Measurements from ENCODE around the gene ATP6V1C2. TPM values are rescaled to one million over a fixed set of nuclear protein-coding genes. Genes with fewer than 3 reads are reported as not detected.

The ATP6V1C2 gene
- total RNA-seq, 1 donor from 2014 or later: 0.14 TPM

DNA sequence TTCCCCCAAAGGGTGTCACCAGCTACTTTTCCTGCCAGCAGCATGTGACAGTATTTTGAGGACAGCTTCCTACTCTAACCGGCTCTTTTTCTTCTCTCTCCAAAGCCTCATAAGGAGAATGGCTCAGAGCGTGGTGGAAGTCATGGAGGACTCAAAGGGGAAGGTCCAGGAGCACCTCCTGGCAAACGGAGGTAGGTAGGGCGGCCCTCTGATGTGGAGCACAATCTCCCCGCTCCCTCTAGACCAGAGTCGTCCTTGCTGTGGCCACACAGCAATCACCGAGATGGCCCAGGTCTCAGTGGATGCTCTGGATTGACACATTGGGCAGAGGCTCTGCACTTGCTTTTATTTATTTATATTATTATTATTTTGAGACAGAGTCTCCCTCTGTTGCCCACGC, 32.4 kb downstream of the ATP6V1C2 start:
- no peak overlapping the region for H3K4me3 Mint-ChIP-seq (ENCODE audit: unreplicated experiment)
- Histone ChIP-seq H2AFZ (ENCODE audit: low read depth, low read length) (no peak overlapping the region), H3K9me3 (ENCODE audit: insufficient read depth, low read depth, low read length) (no peaks in the 10 kb centered on the region), H3K27ac (ENCODE audit: low read depth, low read length) (no peak overlapping the region), H3K9ac (ENCODE audit: low read length) (no peak overlapping the region), H3K27me3 (ENCODE audit: insufficient read depth, low read length) (no peaks in the 10 kb centered on the region), H3K79me2 (ENCODE audit: insufficient read depth, low read length) (no peaks in the 10 kb centered on the region), H3K4me2 (ENCODE audit: low read length) (no peak overlapping the region), H3K4me3 (ENCODE audit: insufficient read depth, low read depth, low read length) (no peak overlapping the region), H4K20me1 (ENCODE audit: insufficient read depth, low read length) (no peaks in the 10 kb centered on the region), H3K36me3 (ENCODE audit: insufficient read depth, low read length) (no peaks in the 10 kb centered on the region), H3K4me1 (ENCODE audit: insufficient read depth, low read length) (no peaks in the 10 kb centered on the region)
- FAIRE-seq (no peak), DNase-seq (ENCODE audit: low read depth) (no peak)
- peaks cover 21% of the 10 kb centered on the region for H3K27me3 Mint-ChIP-seq (ENCODE audit: low read depth, unreplicated experiment)
- no peaks in the 10 kb centered on the region for H3K36me3 Mint-ChIP-seq (ENCODE audit: low read depth, unreplicated experiment)
- no peak overlapping the region for H3K27ac Mint-ChIP-seq (ENCODE audit: unreplicated experiment)
- TF ChIP-seq, protein P1, sequence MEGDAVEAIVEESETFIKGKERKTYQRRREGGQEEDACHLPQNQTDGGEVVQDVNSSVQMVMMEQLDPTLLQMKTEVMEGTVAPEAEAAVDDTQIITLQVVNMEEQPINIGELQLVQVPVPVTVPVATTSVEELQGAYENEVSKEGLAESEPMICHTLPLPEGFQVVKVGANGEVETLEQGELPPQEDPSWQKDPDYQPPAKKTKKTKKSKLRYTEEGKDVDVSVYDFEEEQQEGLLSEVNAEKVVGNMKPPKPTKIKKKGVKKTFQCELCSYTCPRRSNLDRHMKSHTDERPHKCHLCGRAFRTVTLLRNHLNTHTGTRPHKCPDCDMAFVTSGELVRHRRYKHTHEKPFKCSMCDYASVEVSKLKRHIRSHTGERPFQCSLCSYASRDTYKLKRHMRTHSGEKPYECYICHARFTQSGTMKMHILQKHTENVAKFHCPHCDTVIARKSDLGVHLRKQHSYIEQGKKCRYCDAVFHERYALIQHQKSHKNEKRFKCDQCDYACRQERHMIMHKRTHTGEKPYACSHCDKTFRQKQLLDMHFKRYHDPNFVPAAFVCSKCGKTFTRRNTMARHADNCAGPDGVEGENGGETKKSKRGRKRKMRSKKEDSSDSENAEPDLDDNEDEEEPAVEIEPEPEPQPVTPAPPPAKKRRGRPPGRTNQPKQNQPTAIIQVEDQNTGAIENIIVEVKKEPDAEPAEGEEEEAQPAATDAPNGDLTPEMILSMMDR (IDR thresholded peaks at IDR 0.05; ENCODE audit: insufficient read depth, low read depth, low read length): no peak
- TF ChIP-seq EZH2 (IDR thresholded peaks at IDR 0.05; ENCODE audit: insufficient read depth, low read length): no peak
- peaks cover 1% of the 10 kb centered on the region for H3K4me1 Mint-ChIP-seq (ENCODE audit: low read depth, unreplicated experiment)
- no peaks in the 10 kb centered on the region for H3K9me3 Mint-ChIP-seq (ENCODE audit: unreplicated experiment)

DNA sequence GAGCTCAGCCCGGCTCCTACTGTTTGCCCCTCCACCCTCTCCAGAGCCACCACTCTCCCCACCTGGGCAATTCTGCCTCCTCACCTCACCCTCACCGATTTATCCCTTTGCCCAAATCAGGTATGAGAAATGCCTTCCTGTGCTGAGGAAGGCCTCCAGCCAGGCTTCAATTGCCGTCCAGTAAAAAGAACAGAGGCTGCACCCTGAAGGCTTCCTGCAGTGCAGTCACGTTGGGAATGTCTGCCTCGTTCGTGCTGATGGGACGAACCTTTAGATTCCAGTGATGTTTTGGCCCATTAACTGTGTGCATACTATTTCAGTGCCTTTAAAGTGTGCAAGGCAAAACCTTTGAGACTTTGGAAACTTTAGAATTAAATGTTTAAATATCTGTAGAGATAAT, 34.2 kb downstream of the ATP6V1C2 start:
- TF ChIP-seq EZH2 (IDR thresholded peaks at IDR 0.05; ENCODE audit: insufficient read depth, low read length): no peak
- TF ChIP-seq, protein P1 (IDR thresholded peaks at IDR 0.05; ENCODE audit: insufficient read depth, low read depth, low read length): no peak
- no peaks in the 10 kb centered on the region for H4K20me1 ChIP-seq (ENCODE audit: insufficient read depth, low read length)
- no peaks in the 10 kb centered on the region for H3K9me3 ChIP-seq (ENCODE audit: insufficient read depth, low read depth, low read length)
- no peaks in the 10 kb centered on the region for H3K36me3 Mint-ChIP-seq (ENCODE audit: low read depth, unreplicated experiment)
- no peak overlapping the region for H3K27ac Mint-ChIP-seq (ENCODE audit: unreplicated experiment)
- H3K27me3 Mint-ChIP-seq (ENCODE audit: low read depth, unreplicated experiment): peaks cover 22% of the 10 kb centered on the region
- H3K9me3 Mint-ChIP-seq (ENCODE audit: unreplicated experiment): no peaks in the 10 kb centered on the region
- H3K79me2 ChIP-seq (ENCODE audit: insufficient read depth, low read length): no peaks in the 10 kb centered on the region
- no peak overlapping the region for H3K27ac ChIP-seq (ENCODE audit: low read depth, low read length)
- H3K27me3 ChIP-seq (ENCODE audit: insufficient read depth, low read length): no peaks in the 10 kb centered on the region
- no peak overlapping the region for H3K4me3 Mint-ChIP-seq (ENCODE audit: unreplicated experiment)
- no peak overlapping the region for H3K4me3 ChIP-seq (ENCODE audit: insufficient read depth, low read depth, low read length)
- H3K9ac ChIP-seq (ENCODE audit: low read length): no peak overlapping the region
- FAIRE-seq (no peak), DNase-seq (ENCODE audit: low read depth) (no peak)
- H2AFZ ChIP-seq (ENCODE audit: low read depth, low read length): no peak overlapping the region
- peaks cover 3% of the 10 kb centered on the region for H3K4me1 Mint-ChIP-seq (ENCODE audit: low read depth, unreplicated experiment)
- no peaks in the 10 kb centered on the region for H3K4me1 ChIP-seq (ENCODE audit: insufficient read depth, low read length)
- H3K4me2 ChIP-seq (ENCODE audit: low read length): no peak overlapping the region
- H3K36me3 ChIP-seq (ENCODE audit: insufficient read depth, low read length): no peaks in the 10 kb centered on the region

DNA sequence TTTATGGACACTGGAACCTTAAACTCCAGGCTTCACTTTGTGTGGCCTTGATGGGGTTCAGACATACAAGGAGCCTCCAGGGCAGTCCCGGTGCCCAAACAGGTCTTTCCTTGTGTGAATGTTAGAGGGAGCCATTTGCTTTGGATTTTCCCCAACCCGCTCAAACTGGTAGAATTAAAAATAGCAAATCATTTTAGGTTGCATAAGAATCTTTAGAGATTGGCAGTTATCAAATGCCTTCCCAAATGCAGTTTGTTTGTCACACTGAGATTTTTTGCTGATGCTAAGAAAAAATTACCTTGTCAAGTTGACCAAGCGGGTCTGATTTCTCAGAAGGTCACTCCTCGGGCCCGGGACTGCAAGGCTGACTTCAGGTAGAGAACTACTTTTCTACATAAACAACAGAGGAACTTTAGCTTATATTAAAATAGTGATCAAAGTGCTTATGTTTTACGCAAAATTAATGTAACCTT, 36.4 kb downstream of the ATP6V1C2 start:
- Histone ChIP-seq H4K20me1 (ENCODE audit: insufficient read depth, low read length) (no peaks in the 10 kb centered on the region), H3K36me3 (ENCODE audit: insufficient read depth, low read length) (no peaks in the 10 kb centered on the region), H3K27ac (ENCODE audit: low read depth, low read length) (no peak overlapping the region), H3K4me1 (ENCODE audit: insufficient read depth, low read length) (no peaks in the 10 kb centered on the region), H3K79me2 (ENCODE audit: insufficient read depth, low read length) (no peaks in the 10 kb centered on the region), H2AFZ (ENCODE audit: low read depth, low read length) (no peak overlapping the region), H3K4me2 (ENCODE audit: low read length) (no peak overlapping the region), H3K9ac (ENCODE audit: low read length) (no peak overlapping the region), H3K9me3 (ENCODE audit: insufficient read depth, low read depth, low read length) (no peaks in the 10 kb centered on the region), H3K4me3 (ENCODE audit: insufficient read depth, low read depth, low read length) (no peak overlapping the region), H3K27me3 (ENCODE audit: insufficient read depth, low read length) (no peaks in the 10 kb centered on the region)
- Mint-ChIP-seq H3K27ac (ENCODE audit: unreplicated experiment) (no peak overlapping the region), H3K27me3 (ENCODE audit: low read depth, unreplicated experiment) (peaks cover 18% of the 10 kb centered on the region), H3K4me3 (ENCODE audit: unreplicated experiment) (no peak overlapping the region), H3K4me1 (ENCODE audit: low read depth, unreplicated experiment) (peaks cover 7% of the 10 kb centered on the region), H3K36me3 (ENCODE audit: low read depth, unreplicated experiment) (no peaks in the 10 kb centered on the region), H3K9me3 (ENCODE audit: unreplicated experiment) (no peaks in the 10 kb centered on the region)
- TF ChIP-seq, protein P1 (IDR thresholded peaks at IDR 0.05; ENCODE audit: insufficient read depth, low read depth, low read length): no peak
- no peak for TF ChIP-seq EZH2 (IDR thresholded peaks at IDR 0.05; ENCODE audit: insufficient read depth, low read length)
- DNase-seq (ENCODE audit: low read depth) (no peak), FAIRE-seq (no peak)
